H1 (cell line): ENCODE measurements around the gene LRRC15. TPM values are rescaled to one million over a fixed set of nuclear protein-coding genes. Genes with fewer than 3 reads are reported as not detected.

ENCODE experiments used
- CHD7 ChIP-seq: fragments of 300-600 bp; sonication (generic); IDR thresholded peaks from 2 replicates; pipeline ENCODE4 v1.7.1; 2012; ENCODE audit warnings: low read length, moderate library complexity, mild to moderate bottlenecking, inconsistent platforms; ENCODE audit not compliant: insufficient replicate concordance
- EGR1 ChIP-seq: IDR thresholded peaks from 2 replicates; pipeline ENCODE4 v1.6.1; 2011; ENCODE audit warnings: low read depth, low read length, borderline replicate concordance
- HDAC2 ChIP-seq, 2 experiments: fragments of 300-600 bp in 1 of 2; sonication (generic) in 1 of 2; IDR thresholded peaks; 2 replicates each; pipeline ENCODE4 v1.6.1; 2011 to 2012; ENCODE audit warnings: low read depth in 2 of 2, low read length in 2 of 2, mild to moderate bottlenecking in 2 of 2, moderate library complexity in 2 of 2, borderline replicate concordance in 1 of 2, inconsistent platforms in 1 of 2
- KDM4A ChIP-seq: IDR thresholded peaks from one replicate; pipeline ENCODE4 v1.7.1; 2012; ENCODE audit warnings: low read depth, mild to moderate bottlenecking, moderate library complexity, low read length, inconsistent platforms; ENCODE audit not compliant: severe bottlenecking
- RBBP5 ChIP-seq: IDR thresholded peaks from 2 replicates; pipeline ENCODE4 v1.7.1; 2012; ENCODE audit warnings: low read depth, mild to moderate bottlenecking, inconsistent platforms, low read length, moderate library complexity, borderline replicate concordance
- polyA plus RNA-seq, 7 experiments: library from polyadenylated mRNA; depleted of rRNA in 3 of 7; stranded (reverse) in 5 of 7; unstranded in 2 of 7; fragments of >200 nt in 5 of 7; fragments of 200-250 nt in 2 of 7; gene quantifications; 1 replicate in 5 of 7; 2 replicates in 1 of 7; 4 replicates in 1 of 7; pipeline versions ENCODE4 v1.2.1 to v1.2.3, GENCODE V29; 2011 to 2013; ENCODE audit warnings: missing spikeins in 2 of 7, mixed read lengths in 2 of 7
- total RNA-seq: library from RNA; stranded (reverse); fragmentation: NEBNext Ultra II Directional; extraction: Animal tissue kit (Norgen Biotek cat#: 25700); gene quantifications from 2 replicates; pipeline ENCODE4 v1.2.1, GENCODE V29; 2021

LRRC15 gene
- total and polyA plus RNA-seq, 2 of the 8 experiments (the other 6 are each of a cell fraction or from before 2014, with no cell fraction given), result 0.15 to 0.37 TPM

- no peak for TF ChIP-seq CHD7
- no peak for TF ChIP-seq RBBP5
- TF ChIP-seq KDM4A, result no peak
- TF ChIP-seq EGR1, result no peak
- no peak for TF ChIP-seq HDAC2 (IDR thresholded peaks at IDR 0.05; ENCODE audit: borderline replicate concordance in 1 of 2, low read depth in 2 of 2, low read length in 2 of 2)
Observed at GRCh38 chr3:194405766-194406165, 36.2 kb upstream of the LRRC15 start (continued).
